Measurements from ENCODE around the gene ARHGAP26. TPM values are rescaled to one million over a fixed set of nuclear protein-coding genes. Genes with fewer than 3 reads are reported as not detected.

Gene ARHGAP26
- total RNA-seq, 4 donors from 2014 or later, result 11.0 to 23.3 (median 14.3) TPM

GRCh38 chr5:143046314-143046713 is 276.1 kb downstream of the ARHGAP26 start:
- no peak overlapping the region for H3K4me3 ChIP-seq (ENCODE audit: low read depth, poor library complexity, severe bottlenecking)
- intact Hi-C loops (cut with DNase I; ENCODE audit: low total_unique reads), result no loop called here
- 69 to 85% methylated on average over 1 of the region's 1 CpG for WGBS, 2 donors
- DNase-seq (ENCODE audit: low spot score in 2 of 2), result no peak
- TF ChIP-seq CTCF (IDR thresholded peaks at IDR 0.05) (no peak), POLR2A (IDR thresholded peaks at IDR 0.05) (no peak)

- no peak for DNase-seq (ENCODE audit: low spot score in 2 of 2)
- TF ChIP-seq CTCF (IDR thresholded peaks at IDR 0.05) (no peak), POLR2A (IDR thresholded peaks at IDR 0.05) (no peak)
- intact Hi-C loops (cut with DNase I; ENCODE audit: low total_unique reads), result no loop called here
- H3K4me3 ChIP-seq (ENCODE audit: low read depth, poor library complexity, severe bottlenecking), result no peak overlapping the region
- WGBS, 2 donors, result 84 to 92% methylated on average over 1 of the region's 1 CpG
Measured at GRCh38 chr5:143047091-143047490, 276.9 kb downstream of the ARHGAP26 start.

- no peak for DNase-seq (ENCODE audit: low spot score in 2 of 2)
- H3K4me3 ChIP-seq (ENCODE audit: low read depth, poor library complexity, severe bottlenecking), result no peak overlapping the region
- TF ChIP-seq CTCF (IDR thresholded peaks at IDR 0.05), result no peak
- no peak for TF ChIP-seq POLR2A (IDR thresholded peaks at IDR 0.05)
- intact Hi-C loops (cut with DNase I; ENCODE audit: low total_unique reads), result no loop called here
- WGBS, 2 donors, result 88 to 92% methylated on average over 4 of the region's 4 CpGs
Measured at GRCh38 chr5:143050183-143050582, 280.0 kb downstream of the ARHGAP26 start.

DNA sequence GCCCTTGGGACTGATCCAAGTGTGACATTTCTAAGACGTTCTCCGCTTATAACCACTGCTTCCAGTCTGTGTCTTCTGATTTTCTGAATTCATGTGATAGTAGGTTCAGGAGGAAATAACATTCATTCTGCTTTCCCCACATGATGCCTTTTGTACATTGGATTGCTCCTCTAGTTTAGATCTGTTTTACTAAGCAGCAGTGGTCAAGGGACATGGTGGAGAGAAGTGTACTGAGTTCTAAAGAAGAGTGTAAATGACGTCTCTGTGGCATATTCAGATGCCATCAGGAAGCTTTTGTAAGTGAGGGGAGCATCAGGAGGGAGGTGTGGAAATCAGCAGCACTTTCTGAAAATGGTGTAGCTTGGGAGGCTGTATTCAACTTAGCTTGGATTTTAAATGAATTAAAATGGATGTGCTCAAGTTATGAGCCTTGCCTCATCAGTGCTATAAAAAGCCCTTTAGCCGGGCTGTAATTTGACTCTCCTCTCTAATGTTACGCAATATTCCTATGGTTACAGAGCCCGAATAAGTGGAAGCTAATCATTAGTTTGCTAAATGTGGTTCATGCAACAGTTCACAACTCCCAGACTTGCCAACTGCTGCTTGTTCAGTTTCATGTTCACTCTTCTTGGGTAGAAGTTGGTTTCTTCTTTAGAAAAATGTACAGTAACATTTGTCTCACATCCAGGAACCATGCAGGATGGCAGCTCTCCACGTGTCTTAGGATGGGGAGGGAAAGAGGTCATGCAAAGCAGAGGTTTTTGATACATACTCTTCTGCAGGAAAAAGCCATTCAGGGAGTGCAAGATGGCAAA is 281.3 kb downstream of the ARHGAP26 start:
- 10 to 16% methylated on average over 7 of the region's 7 CpGs for WGBS, 2 donors
- TF ChIP-seq CTCF (IDR thresholded peaks at IDR 0.05) (no peak), POLR2A (IDR thresholded peaks at IDR 0.05) (no peak)
- DNase-seq (ENCODE audit: low spot score in 2 of 2), result no peak
- no peak overlapping the region for H3K4me3 ChIP-seq (ENCODE audit: low read depth, poor library complexity, severe bottlenecking)
- intact Hi-C loops (cut with DNase I; ENCODE audit: low total_unique reads), result no loop called here

DNA sequence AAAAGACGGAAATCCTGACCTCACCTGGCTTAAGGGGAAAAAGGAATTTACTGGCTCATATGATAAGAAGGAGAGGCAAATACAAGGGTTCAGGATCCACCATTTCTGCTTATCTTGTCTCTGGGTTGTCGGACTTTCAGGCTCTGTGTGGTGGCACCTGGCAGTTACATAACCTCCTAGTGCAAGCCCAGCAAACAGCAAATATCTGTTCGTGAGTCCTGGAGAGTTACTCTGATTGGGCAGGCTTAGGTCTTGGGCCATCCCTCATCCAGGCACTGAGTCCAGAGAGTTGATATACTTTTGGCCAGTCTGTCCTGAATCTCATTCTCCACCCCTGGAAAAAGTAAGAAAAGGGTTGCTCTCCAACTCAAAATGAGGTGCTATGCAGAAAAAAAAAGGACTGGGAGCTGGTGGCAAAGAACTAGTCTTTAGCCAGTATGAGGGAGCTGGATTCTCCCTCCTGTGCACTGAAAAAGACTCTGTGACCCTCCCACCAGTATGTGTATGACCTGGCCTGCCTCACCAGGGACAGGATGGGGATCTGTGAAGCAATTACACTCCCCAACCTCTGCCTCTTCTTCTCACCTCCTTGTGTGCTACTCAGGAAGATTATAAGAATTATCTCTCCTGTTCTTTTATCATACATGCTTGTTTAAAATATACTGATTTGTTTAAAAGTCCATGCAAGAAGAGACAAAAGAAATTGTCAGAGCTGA is 282.9 kb downstream of the ARHGAP26 start:
- DNase-seq (ENCODE audit: low spot score in 2 of 2), result no peak
- intact Hi-C loops (cut with DNase I; ENCODE audit: low total_unique reads), result no loop called here
- 84 to 93% methylated on average over 3 of the region's 3 CpGs for WGBS, 2 donors
- H3K4me3 ChIP-seq (ENCODE audit: low read depth, poor library complexity, severe bottlenecking), result no peak overlapping the region
- TF ChIP-seq CTCF (IDR thresholded peaks at IDR 0.05), result no peak
- no peak for TF ChIP-seq POLR2A (IDR thresholded peaks at IDR 0.05)

All from lower leg skin (tissue), 4 donors.